HG02884 (cell line): ENCODE measurements around the gene OR2A7.
"Not testable (repeated sequence)": the region's sequence is repeated elsewhere in the genome, so short reads cannot be mapped to it uniquely, and the experiment has no call there.

Experiments
- ATAC-seq: cut with Tn5 transposase; IDR thresholded peaks from one replicate; pipeline ENCODE4 v1.9.1; 2021; ENCODE audit warnings: mild to moderate bottlenecking, moderate library complexity; ENCODE audit not compliant: unreplicated experiment

Gene OR2A7

DNA sequence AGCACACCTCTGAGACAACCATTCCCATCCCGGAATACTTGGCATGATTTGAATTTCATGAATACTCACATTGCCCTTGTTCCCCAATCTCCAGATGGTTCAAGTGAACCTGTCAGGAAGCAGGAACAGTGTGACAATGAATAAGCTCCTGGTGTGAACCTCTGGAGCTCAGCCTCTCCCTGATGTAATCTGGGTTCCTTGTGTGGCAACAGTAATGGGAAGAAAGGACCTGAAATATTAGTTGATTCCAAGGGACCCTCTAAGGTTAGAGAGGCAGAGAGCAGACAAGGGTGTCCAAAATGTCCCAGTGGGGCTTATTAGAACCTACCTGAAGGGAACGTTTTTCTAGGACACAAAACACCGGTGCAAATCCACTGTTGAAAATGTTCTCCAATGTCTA, 8.5 kb downstream of the OR2A7 start:
- ATAC-seq: no peak

DNA sequence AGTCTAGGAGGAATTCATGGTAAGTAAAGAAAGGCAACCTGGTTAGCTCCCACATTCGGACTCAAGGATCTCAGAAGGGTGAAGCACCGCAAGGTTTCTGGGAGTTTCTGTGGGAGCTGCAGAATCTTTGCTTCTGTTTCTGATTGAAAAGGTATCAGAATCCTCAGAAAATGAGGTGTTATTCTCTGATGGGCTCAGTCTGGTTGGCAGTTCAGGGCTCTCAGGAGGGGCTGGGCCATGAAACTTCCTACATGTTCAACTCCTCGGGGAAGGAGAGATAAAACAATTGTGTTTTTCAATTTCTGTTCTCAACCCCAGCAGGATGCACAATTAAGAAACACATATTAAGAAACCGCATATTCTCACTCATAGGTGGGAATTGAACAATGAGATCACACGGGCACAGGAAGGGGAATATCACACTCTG, 9.1 kb downstream of the OR2A7 start:
- ATAC-seq: no peak

DNA sequence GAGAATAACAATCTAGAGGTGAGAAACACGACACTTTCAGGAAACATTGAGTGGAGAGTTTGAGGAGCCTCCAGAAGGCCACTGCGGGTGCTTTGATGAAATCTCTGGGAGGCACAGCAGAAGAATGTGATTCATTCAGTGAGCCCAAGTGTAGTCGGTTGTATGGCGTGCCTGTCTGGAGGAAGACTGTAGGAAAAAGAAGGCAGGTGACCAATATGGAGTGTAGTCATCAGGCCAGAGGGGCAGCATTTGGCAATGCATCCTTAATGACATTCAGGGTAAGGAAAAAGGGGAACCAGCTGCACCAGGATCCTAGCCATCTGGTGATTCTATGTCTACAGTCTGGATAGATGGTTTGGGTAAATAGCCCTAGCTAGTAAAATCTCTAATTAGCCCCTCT, 12.3 kb downstream of the OR2A7 start:
- not testable (repeated sequence) for ATAC-seq

DNA sequence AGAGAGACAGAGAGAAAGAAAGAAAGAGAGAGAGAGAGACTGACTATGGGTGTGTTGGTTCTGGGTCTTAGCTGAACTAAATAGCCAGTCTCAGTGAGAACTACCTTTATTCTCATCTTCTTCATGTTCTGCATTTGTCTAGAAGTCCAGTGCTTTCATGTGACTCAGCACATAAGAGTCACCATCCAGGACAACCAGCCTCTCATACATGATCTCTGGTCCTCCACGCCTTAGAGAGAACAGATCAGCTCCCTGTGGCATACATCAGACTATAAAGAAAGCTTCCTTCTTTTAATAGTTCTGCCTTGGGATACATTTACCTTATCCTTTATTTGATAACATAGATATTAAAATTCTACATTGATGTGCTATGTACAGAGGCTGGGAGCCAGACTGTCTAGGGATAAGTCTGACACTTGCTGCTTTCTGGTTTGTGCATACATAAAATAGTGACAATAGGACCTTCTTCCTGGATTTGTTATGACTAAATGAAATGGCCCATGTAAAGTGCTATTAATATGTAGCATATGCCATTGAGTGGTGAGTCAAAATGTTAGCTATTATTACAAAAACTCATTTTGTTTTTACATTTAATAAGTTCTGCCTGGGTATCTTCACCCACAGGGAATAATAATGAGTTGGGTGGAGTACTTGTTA, 16.8 kb downstream of the OR2A7 start:
- ATAC-seq: not testable (repeated sequence)

DNA sequence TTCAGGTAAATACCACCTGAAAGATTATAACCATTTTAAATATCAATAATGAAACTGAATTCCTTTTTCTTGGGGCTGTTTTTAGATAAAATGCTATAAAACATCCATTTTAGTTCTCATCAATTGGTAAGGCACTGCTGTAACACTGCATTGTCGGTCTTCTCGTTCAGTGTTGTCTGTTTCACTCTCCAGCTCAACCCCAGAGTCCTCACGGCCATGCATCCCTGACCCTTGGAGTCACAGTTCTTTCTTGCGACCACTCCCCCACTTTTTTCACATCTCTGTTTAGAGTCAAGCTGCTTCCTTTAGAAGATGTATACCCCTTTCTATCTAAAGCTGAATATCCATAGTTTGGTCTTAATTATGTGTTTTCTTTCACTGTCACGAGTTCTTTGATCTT, 17.6 kb downstream of the OR2A7 start:
- not testable (repeated sequence) for ATAC-seq

DNA sequence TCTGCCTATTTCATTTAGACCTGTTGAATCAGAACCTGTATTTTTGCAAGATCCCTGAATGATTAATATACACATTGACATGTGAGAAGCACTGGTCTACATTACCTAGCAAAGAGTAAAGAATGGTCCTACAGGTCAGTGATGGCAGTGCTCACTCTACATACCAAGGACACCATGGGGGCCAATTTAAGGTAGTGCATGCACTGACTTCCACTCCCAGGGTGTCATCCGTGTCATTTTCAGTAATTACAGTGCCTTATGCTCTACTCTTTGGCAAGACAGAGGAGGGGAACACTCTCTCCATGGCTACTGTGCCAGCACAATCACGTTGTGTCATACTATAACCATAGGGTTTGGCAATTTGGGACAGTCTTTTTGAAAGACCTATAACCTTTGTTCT, 19.2 kb downstream of the OR2A7 start:
- not testable (repeated sequence) for ATAC-seq

DNA sequence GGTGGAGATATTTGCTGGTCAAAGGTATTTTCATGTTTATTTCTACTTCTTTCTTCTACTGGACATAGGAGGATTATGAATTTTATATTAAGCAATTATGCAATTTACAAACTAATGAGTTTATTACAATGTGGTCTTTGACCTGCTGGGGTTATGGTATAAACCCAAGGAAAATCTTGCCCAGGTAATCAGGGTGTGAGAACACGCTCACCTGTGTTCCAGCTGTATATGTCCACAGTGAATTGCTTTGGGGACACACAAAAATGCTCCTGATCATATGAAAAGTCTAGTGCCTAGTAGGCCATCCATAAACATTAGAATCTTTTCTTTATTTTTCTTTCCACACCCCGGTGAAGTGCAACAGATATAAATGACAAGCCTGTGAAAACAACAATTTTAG, 25.2 kb downstream of the OR2A7 start, which contains the start of gene OR2A42:
OR2A42 (minus strand) TSS at position 241 of the 400 bp plus-strand sequence. CDS start 6,762 bp downstream, outside the sequence.
- not testable (repeated sequence) for ATAC-seq

DNA sequence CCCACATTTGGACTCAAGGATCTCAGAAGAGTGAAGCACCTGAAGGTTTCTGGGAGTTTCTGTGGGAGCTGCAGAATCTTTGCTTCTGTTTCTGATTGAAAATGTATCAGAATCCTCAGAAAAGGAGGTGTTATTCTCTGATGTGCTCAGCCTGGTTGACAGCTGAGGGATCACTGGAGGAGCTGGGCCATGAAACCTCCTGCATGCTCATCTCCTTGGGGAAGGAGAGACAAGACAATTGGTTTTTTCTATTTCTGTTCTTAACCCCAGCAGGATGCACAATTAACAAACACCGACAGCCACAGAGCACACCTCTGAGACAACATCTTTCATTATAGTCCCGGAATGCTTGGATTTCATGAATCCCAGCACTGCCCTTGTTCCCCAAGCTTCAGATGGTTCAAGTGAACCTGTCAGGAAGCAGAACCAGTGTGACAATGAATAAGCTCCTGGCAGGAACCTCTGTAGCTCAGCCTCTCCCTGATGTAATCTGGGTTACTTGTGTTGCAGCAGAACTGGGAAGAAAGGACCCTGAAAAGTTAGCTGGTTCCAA, 26.0 kb downstream of the OR2A7 start:
- not testable (repeated sequence) for ATAC-seq

DNA sequence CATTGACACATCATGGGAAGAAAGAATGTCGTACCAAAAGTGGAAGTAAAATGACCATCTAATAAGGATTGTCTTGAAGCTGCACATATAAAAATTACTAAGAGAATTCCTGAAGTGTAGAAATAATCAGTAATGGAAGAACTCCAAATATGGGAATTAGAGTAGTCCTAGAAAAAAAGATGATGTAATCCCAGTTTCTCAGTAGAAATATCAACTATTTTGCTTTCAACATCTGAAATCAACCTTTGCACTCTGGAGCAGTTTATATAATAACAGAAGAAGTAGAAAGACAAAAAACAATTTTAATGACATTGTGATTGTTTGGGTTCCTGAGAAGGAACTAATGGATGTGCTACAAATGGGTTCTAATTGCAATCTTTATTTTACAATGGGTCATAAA, 31.6 kb downstream of the OR2A7 start:
- not testable (repeated sequence) for ATAC-seq

DNA sequence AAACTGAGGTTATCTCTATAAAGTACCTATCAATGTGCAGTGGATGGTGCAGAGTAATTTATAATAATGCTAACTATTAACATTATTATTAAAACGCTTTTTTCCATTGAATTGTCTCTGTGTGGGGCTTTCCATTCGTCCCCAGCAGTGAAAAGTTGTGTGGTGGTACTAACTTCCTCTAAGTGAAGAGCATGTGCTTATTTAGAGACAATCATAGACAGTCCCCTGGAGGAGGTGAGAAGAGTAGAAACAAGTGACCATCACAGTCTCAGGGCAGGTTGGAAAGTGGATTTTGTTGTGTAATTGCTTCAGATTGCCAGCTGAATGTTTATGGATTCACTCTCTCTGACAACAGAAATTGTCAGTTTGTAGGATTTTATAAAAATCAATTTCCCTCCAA, 33.6 kb downstream of the OR2A7 start:
- not testable (repeated sequence) for ATAC-seq

DNA sequence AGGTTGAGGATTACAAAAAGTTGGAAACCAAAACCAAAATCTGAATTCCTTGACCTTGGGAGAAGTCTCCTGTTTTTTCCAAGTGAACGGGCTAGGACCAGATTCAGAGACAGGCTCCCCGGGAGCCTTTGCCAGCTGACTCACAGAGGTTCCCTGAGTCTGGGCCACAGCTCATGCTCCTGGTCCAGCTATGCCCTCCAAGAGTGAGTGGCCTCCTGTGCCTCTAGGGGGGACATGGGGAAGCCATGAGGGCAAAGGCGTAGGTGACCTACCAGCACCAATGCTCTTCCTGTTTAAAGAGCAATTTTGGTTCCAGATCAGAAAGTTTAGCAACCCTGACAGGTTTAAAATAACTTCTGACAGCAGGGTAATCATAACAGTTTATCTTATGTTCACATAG, 35.8 kb downstream of the OR2A7 start:
- ATAC-seq: not testable (repeated sequence)

DNA sequence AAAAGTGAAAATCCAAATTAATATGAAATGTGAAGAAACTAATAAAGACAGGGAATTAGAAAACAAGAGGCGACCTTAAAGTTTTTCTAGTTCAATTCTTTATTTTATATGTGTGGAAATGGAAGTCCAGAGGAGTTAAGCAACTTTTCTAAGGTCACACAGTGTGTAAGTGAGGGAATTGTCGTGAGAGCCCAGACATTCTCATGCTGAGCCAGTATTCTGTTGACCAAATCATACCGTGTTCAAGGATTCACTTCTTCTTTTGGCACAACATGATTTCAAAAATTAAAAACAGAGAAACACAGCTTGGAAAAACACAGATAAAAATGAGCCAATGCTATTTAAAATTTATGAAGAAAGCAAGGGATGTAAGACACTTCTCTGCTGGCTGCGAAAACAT, 37.7 kb downstream of the OR2A7 start:
- not testable (repeated sequence) for ATAC-seq

DNA sequence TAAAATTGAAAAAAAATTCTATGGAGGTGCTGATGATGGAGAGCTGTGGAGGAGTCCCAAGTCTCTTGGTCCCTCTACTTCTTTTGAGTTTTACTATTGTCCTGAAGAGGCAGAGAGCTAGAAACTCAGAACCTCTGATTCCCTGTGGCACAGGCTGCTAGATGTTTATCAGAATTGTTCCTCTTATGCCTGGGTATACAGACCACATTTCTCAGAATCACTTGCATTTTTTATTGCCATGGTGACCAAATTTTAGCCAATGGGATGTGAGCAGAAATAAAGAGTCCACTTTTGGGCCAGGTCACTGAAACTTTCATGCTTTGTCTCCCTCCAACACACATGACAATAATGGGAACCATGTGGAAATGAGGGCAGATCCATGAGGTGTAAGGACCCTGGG, 40.9 kb downstream of the OR2A7 start:
- ATAC-seq: not testable (repeated sequence)

DNA sequence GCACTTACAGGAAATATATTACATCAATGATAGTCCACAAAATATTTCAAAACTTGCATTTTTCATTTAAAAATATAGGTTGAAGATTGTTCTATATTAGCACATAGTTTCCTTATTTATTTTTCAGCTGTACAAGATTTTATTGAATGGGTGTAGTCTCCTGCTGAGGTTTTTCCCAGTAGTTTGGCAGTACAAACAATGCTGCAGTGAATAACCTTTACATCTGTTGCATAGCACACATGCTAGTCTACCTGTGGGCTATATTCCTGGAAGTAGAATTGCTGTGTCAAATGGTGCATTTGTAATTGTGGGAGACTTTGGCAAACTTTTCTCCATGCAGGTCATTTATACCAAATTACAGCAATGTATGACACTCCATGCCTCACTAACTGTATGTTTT, 44.1 kb downstream of the OR2A7 start:
- not testable (repeated sequence) for ATAC-seq

DNA sequence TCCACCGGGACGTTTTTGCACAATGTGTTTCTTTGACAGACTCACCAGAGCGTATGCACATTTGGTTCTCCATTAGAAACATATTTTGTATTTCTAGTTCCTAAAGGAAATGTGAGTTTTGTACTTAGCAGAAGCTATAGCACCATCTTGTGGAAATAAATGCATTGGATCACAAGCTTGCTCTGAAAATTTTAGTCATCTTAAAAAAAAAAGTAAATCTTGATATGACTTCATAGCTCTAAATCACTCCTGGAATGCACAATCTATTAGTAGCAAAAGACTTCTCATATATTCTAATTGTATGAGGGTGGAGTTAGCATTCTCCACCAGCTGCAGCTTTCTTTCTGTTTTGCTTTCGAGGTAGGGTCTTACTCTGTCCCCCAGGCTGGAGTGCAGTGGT, 45.4 kb downstream of the OR2A7 start:
- not testable (repeated sequence) for ATAC-seq

DNA sequence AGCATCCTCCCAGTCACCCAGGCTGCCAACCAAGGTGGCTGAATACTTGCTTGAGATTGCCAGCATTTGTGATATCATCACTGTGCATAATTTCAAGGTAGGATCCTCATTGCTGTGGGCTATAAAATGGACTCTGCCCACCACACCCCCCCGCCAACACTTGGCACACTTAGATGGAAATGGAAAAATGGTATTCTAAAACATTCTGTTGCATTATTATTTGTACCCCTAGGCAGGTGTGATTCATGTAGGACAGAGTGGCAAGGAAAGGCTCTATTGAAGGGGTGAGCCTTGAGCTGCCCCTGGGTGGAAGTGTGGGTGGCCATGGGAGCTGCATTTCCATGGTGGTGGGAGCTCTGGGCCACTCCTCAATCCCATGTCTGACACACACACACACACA, 46.0 kb downstream of the OR2A7 start:
- ATAC-seq: not testable (repeated sequence)

DNA sequence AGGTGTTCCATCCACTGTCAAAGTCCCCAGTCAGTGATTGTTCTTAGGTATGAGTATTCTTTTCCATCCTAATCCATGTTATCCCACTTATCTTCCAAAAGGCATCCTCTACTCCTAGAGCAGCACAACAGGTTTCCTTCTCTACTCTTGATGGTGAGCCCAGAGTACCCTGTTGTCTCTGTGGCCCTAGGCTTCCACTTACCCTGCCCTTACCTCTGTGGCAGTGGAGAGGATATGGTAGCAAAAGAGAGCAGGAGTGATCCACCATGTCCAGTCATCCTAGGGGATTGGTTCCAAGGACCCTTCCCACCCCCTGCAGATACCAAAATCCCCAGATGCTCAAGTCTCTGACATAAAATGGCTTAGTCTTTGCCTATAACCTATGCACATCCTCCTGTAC, 47.4 kb downstream of the OR2A7 start:
- not testable (repeated sequence) for ATAC-seq
